ENCODE measurements around the gene TMEM9B. TPM values are rescaled to one million over a fixed set of nuclear protein-coding genes. Genes with fewer than 3 reads are reported as not detected.

The TMEM9B gene
- total RNA-seq, 2 experiments from 2014 or later = 22.9 to 30.1 TPM

DNA sequence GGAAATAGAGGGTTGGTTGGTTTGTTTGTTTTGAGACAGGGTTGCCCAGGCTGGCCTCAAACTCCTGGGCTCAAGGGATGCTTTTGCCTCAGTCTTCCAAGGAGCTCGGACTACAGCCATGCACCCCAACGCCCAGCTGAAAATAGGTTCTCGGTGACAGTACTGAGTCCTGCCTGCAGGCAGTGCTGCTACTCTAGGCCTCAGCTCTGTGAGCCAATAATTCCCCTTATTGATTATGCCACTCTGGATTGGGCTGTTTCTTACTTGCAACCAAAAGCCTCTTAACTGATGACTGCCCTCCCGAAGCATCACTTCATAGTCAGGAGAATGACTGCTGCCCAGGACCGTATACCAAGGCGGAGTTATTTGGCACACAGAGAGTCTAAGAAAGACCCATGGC is 30.3 kb downstream of the TMEM9B start:
- CTCF ChIA-PET = no interaction called here
- DNase-seq = no peak
- H3K36me3 Mint-ChIP-seq = no peaks in the 10 kb centered on the region
- no peak overlapping the region for H3K4me3 Mint-ChIP-seq
- no peaks in the 10 kb centered on the region for H3K9me3 Mint-ChIP-seq (ENCODE audit: low read depth)
- H3K27ac Mint-ChIP-seq = no peak overlapping the region
- peaks cover 7% of the 10 kb centered on the region for H3K4me1 Mint-ChIP-seq
- ATAC-seq = no peak
- H3K27me3 Mint-ChIP-seq = no peaks in the 10 kb centered on the region

DNA sequence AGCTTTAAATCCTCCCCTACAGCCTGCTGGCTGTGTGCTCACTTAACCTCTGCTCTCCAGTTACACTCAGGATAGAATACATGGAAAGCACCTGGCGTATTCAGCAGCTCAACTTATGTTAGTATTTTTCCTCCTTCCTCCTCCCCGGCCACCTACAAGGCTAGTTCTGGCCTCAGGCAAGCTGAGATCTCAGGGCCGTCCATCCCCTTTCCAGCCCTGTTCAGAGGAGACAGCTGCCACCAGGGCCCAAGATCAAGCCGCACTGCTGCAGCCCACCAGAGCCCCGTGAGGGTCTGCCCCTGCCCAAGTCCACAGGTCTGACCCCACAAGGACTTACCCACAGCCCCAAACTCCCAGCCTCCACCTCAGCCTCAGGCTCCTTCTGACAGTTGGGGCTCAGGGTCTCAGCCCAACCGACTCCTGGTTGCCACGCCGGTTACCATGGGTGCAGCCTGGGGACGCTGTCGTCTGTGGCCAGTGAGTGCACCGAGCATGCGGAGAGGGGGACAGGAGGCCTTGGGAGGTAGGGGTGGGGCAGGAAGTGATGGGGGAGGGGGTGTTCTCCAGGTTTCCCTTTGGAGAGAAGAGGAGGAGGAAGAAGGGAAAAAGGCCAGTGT is 31.6 kb downstream of the TMEM9B start, which contains the start of gene C11orf16:
Gene C11orf16 (minus strand): TSS at position 384 of the 617 bp plus-strand sequence. CDS start 639 bp downstream, outside the sequence.
- DNase-seq (no peak), ATAC-seq (no peak)
- no peaks in the 10 kb centered on the region for H3K9me3 Mint-ChIP-seq (ENCODE audit: low read depth)
- H3K27me3 Mint-ChIP-seq = no peaks in the 10 kb centered on the region
- H3K4me1 Mint-ChIP-seq = peaks cover 6% of the 10 kb centered on the region
- CTCF ChIA-PET = interaction anchor here (1.3 kb wide), 1 partner anchor 18 kb away, joined by 4 read pairs; no protein-coding TSS in a partner anchor
- H3K27ac Mint-ChIP-seq = no peak within 1 kb of the TSS
- no peaks in the 10 kb centered on the region for H3K36me3 Mint-ChIP-seq
- no peak within 1 kb of the TSS for H3K4me3 Mint-ChIP-seq

DNA sequence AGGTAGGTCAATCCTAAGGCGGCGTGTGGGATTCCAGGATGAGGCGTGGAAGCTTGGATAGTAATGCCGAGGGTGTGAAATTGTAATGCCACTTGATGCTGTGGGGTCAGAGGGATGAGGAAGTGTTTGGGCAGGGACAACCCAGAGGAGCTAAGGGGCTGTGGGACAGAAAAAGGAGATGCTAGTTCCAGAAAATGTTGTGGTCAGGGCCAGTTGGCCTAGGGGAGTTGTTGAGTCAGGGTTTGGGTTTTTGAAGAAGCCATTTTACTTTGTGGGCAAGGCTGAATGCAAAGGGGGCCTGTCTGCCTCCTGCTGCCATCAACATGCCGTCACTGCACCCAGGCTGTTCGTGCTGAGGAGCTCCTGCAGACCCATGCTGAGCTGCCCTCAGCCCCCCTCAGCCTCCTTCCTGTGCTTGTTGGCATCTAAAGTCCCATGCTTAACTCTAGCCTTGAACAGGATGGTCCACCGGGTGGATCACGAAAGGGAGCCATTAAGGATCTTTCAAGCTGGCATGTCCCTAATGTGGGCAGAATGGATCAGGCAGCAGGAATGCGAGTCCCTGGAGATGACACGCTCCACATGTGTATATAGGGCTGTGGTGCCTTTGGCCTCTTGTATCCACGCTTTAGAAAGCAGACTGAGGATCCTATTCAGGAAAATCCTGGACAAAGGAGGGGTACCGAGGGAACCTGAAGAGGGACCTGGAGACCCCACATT is 33.6 kb downstream of the TMEM9B start:
- no peak for ATAC-seq
- no peaks in the 10 kb centered on the region for H3K4me1 Mint-ChIP-seq
- no peaks in the 10 kb centered on the region for H3K36me3 Mint-ChIP-seq
- DNase-seq = no peak
- no peak overlapping the region for H3K4me3 Mint-ChIP-seq
- H3K27me3 Mint-ChIP-seq = no peaks in the 10 kb centered on the region
- no peaks in the 10 kb centered on the region for H3K9me3 Mint-ChIP-seq (ENCODE audit: low read depth)
- CTCF ChIA-PET = interaction anchor here (1.4 to 2.0 kb wide), 2 partner anchors 12 to 29 kb away, joined by 3 to 4 read pairs; no protein-coding TSS in a partner anchor
- H3K27ac Mint-ChIP-seq = no peak overlapping the region

DNA sequence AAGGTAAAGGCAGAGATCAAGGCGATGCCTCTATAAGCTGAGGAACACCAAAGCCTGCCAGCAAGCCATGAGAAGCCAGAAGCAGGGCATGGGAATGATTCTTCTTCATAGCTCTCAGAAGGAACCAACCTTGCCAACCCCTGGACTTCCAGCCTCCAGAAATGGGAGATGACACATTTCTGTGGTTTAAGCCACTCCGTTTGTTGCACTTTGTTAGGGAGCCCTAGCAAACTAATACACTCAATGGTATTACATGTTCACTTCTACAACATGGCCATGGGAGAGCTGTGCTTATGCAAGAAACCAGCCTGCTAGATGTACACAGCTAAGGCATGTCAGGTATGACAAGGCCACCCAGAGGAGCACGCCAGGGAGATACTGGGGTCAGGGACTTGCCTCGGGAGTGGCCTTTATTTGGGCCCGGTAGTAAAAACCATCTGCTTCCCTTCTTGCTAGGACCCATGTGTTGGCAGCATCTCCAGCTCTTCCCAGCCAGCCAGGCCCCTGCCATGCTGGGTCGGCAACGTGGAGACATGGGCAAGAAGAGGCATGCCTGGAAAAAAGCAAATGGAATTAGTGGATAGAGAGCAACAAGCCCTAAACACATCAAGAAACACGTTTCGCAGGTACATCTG is 35.1 kb downstream of the TMEM9B start:
- Mint-ChIP-seq H3K9me3 (ENCODE audit: low read depth) (no peaks in the 10 kb centered on the region), H3K4me3 (no peak overlapping the region), H3K27me3 (no peaks in the 10 kb centered on the region), H3K4me1 (no peaks in the 10 kb centered on the region), H3K27ac (no peak overlapping the region), H3K36me3 (no peaks in the 10 kb centered on the region)
- CTCF ChIA-PET = interaction anchor here (2.0 kb wide), 1 partner anchor 30 kb away, joined by 4 read pairs; no protein-coding TSS in a partner anchor
- no peak for ATAC-seq
- DNase-seq = no peak

DNA sequence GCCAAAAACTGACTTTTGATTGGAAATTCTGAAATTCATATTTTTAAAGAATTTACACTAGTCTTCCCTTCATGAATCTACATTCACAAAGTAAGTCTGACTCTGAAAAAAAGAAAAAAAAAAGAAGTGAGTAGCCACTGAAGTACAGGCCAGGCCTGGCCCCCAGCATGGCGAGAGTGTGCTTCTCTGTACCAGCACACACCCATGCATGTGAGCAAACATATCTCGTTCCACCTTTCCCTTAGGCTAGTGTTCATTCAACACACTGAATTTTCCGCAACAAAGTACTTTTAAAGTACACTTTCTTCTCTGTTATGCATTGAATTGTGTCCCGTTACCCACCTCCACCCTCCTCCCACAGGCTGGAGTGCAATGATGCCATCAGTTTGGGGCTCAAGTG is 36.0 kb downstream of the TMEM9B start:
- CTCF ChIA-PET = interaction anchor here (1.0 kb wide), 1 partner anchor 14 kb away, joined by 3 read pairs; no protein-coding TSS in a partner anchor
- H3K27me3 Mint-ChIP-seq = no peaks in the 10 kb centered on the region
- no peak overlapping the region for H3K4me3 Mint-ChIP-seq
- ATAC-seq (no peak), DNase-seq (no peak)
- no peaks in the 10 kb centered on the region for H3K4me1 Mint-ChIP-seq
- H3K9me3 Mint-ChIP-seq (ENCODE audit: low read depth) = no peaks in the 10 kb centered on the region
- no peaks in the 10 kb centered on the region for H3K36me3 Mint-ChIP-seq
- H3K27ac Mint-ChIP-seq = no peak overlapping the region

DNA sequence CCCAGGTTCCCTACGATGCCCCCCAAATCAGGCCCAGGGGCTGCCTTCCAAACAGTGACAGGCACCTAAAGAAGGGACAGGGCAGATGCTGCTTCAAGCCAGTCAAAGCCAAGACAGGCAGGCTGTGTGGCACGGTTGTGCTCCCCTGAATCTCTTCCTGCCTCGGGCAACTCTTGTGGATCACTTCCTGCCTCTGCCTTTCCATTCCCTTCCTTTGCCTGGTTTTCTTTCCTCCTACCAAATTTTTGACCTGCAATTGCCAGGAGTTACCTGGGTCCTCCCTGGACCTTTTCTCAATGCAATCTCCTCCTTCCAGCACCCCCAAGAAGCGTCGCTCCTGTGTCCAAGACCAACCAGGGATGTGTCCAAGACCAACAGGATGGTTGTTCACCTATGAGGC is 37.0 kb downstream of the TMEM9B start:
- Mint-ChIP-seq H3K27ac (no peak overlapping the region), H3K9me3 (ENCODE audit: low read depth) (no peaks in the 10 kb centered on the region), H3K27me3 (no peaks in the 10 kb centered on the region), H3K4me1 (no peaks in the 10 kb centered on the region), H3K36me3 (no peaks in the 10 kb centered on the region), H3K4me3 (no peak overlapping the region)
- no peak for ATAC-seq
- CTCF ChIA-PET = interaction anchor here (1.0 kb wide), 1 partner anchor 13 kb away, joined by 3 read pairs; no protein-coding TSS in a partner anchor
- DNase-seq = no peak

DNA sequence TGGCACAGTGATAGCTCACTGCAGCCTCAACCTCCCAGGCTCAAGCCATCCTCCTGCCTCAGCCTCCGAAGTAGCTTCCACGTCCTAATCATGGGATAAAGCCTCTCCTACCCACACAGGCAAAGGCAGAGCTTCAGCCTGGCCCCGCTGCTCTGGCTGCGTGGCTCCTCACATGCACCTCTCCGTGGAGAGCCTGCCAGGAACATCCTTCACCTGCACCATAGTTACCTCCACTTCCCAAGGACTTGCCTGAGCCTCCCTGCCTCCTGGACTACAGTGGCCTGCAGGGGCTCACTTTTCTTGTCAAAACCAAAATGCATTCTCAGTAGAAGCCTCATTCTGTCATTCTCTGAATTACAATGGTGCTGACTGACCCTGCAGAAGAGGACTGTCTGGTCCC is 38.0 kb downstream of the TMEM9B start:
- Mint-ChIP-seq H3K9me3 (ENCODE audit: low read depth) (no peaks in the 10 kb centered on the region), H3K36me3 (peaks cover 2% of the 10 kb centered on the region), H3K4me1 (no peaks in the 10 kb centered on the region), H3K27ac (no peak overlapping the region), H3K27me3 (no peaks in the 10 kb centered on the region), H3K4me3 (no peak overlapping the region)
- ATAC-seq (no peak), DNase-seq (no peak)
- CTCF ChIA-PET = interaction anchor here (0.9 to 1.4 kb wide), 2 partner anchors 20 to 33 kb away, joined by 3 to 5 read pairs; no protein-coding TSS in a partner anchor

DNA sequence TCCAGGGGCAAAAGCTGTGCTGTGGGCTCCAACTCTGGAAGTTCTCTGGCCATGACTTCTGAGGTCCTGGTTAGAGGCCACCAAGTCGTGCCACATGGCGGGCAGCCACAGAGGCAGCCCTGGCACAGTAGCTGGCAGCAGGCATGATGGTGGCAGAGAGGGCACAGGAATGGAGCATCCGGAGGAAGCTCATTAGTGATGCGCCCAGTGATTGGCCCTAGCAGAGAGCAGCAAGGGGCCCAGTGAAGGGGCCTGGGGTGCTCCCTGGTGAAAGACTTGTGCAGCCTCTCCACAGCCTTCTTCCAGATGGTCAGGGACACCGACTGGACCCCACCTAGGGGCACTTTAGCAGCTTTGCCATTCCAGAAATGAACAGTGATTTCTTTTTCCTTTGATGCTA is 38.5 kb downstream of the TMEM9B start:
- no peaks in the 10 kb centered on the region for H3K27me3 Mint-ChIP-seq
- no peak overlapping the region for H3K4me3 Mint-ChIP-seq
- H3K9me3 Mint-ChIP-seq (ENCODE audit: low read depth) = no peaks in the 10 kb centered on the region
- CTCF ChIA-PET = interaction anchor here (0.9 to 1.4 kb wide), 2 partner anchors 20 to 34 kb away, joined by 3 to 5 read pairs; no protein-coding TSS in a partner anchor
- H3K4me1 Mint-ChIP-seq = no peaks in the 10 kb centered on the region
- H3K27ac Mint-ChIP-seq = no peak overlapping the region
- DNase-seq = no peak
- no peak for ATAC-seq
- H3K36me3 Mint-ChIP-seq = peaks cover 2% of the 10 kb centered on the region

DNA sequence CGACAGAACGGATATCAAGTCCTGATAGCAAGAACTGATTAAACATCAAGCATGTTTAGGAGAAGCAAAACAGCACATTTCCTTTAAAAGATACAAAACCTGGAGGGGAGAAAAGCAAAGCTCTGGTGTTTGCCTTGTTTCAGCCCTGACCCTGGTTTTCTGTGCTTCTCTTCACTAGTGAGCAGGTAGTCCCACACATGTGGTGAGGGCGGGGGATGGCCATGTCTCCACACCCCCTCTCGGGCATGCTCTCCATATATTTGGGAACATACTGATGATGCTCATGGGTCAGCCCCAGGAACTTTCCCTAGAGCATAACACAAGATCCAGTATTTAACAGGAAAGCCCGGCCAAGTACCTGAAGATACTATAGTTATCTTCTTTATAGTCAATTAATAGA is 41.6 kb downstream of the TMEM9B start:
- CTCF ChIA-PET = interaction anchor here (1.6 kb wide), 1 partner anchor 26 kb away, joined by 4 read pairs; no protein-coding TSS in a partner anchor
- Mint-ChIP-seq H3K27ac (no peak overlapping the region), H3K4me1 (no peaks in the 10 kb centered on the region), H3K27me3 (no peaks in the 10 kb centered on the region), H3K4me3 (no peak overlapping the region), H3K9me3 (ENCODE audit: low read depth) (no peaks in the 10 kb centered on the region), H3K36me3 (peaks cover 2% of the 10 kb centered on the region)
- ATAC-seq = no peak
- no peak for DNase-seq

DNA sequence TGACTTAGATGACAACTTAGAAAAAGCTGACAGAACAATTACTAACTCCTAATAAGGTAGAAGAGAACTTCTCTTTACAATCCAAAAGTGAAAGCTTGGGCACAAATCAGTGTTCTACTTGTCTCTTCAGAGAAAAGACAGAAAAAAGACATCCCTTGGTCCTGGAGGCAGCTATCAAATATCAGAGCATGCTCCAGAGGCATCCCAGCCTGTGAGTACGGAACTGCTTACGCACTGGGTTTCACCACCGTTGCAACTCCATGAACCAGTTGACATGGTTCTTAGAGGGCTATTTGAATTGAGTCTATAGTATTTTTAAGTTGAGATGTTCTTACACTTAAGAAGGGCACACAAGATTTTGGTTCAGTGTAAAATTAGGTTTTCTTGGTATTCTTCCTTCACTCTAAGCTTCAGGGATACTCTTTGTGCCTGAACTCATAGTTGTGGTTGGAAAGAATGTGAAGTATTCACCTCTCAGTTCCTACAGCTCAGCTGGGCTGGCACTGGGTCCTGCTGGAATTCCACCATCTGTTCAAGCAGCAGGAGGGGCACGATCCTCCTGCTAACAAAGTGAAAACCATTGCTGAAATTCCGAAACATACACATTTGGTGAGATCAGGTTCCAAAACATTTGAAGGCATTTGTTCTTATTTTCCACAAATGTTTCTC is 47.0 kb downstream of the TMEM9B start:
- H3K27ac Mint-ChIP-seq = no peak overlapping the region
- no peaks in the 10 kb centered on the region for H3K9me3 Mint-ChIP-seq (ENCODE audit: low read depth)
- DNase-seq = no peak
- H3K4me3 Mint-ChIP-seq = no peak overlapping the region
- ATAC-seq = no peak
- H3K36me3 Mint-ChIP-seq = peaks cover 9% of the 10 kb centered on the region
- CTCF ChIA-PET = interaction anchor here (0.6 to 7.9 kb wide), 3 partner anchors 41 to 221 kb away, joined by 3 to 107 read pairs (median 3); partner anchors contain the start of gene TMEM9B
- no peaks in the 10 kb centered on the region for H3K27me3 Mint-ChIP-seq
- H3K4me1 Mint-ChIP-seq = peaks cover 32% of the 10 kb centered on the region

DNA sequence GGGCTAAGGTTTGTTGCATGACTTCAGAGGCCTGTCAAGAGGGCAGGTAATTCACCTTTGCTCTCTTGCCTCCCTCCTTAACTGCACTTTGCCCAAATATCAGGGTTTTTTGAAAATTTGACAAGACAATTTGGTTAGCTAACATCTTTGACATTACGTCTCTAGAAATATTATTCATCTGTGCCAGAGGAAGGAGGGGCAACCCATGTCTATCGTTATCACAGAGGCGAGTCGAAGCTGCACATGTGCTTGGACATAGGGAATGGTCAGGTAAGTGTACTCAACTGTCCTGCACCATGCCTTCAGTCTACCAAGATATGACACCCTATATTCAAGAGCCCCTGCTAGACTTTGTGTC is 49.6 kb downstream of the TMEM9B start:
- peak overlapping the region; percentile 80 for H3K27ac Mint-ChIP-seq
- DNase-seq (no peak), ATAC-seq (no peak)
- no peaks in the 10 kb centered on the region for H3K9me3 Mint-ChIP-seq (ENCODE audit: low read depth)
- no peaks in the 10 kb centered on the region for H3K27me3 Mint-ChIP-seq
- peaks cover 43% of the 10 kb centered on the region for H3K4me1 Mint-ChIP-seq
- CTCF ChIA-PET = interaction anchor here (0.6 to 7.9 kb wide), 15 partner anchors 13 to 380 kb away, joined by 3 to 107 read pairs (median 4); partner anchors contain the start of genes C11orf16 and TMEM9B
- peaks cover 7% of the 10 kb centered on the region for H3K36me3 Mint-ChIP-seq
- H3K4me3 Mint-ChIP-seq = peak overlapping the region; percentile 60

DNA sequence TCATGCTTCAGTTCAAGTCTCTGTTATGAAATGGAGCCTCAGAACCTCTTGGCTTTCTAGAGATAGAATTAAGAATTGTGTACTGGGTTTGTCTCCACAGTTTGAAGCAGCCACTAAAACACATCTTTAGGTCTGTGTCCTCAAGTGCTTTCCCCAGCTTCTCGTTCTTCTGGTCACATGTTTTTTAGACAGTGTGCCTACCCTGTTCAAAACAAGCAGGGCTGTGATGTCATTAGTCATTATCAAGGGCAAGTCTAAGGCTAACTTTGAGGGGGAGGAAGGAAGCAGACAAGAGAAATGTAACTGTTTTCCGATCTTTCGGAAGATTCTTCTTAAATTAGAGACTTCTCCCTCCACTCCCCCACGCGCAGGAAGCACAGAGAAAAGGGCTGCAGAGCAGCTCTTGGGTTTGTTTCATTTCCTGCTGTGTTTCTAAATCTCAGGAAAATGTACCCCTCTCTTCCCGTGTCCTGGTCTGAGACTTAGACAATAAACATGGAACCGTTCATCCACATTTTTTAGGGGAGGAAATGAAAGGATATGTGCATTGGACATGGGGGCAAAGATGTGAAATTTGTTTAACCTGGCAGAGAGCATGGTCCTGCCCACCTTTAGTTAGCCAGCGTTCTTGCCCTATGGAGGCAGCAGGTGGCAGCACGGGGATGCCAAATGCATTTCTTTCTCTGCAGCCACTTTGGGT is 50.1 kb downstream of the TMEM9B start:
- Mint-ChIP-seq H3K9me3 (ENCODE audit: low read depth) (no peaks in the 10 kb centered on the region), H3K4me3 (peak overlapping the region; percentile 60), H3K36me3 (peaks cover 7% of the 10 kb centered on the region), H3K27ac (peak overlapping the region; percentile 80), H3K27me3 (peaks cover under 1% of the 10 kb centered on the region), H3K4me1 (peaks cover 46% of the 10 kb centered on the region)
- peak; percentile 72 for DNase-seq
- peak; percentile 34 for ATAC-seq
- CTCF ChIA-PET = interaction anchor here (0.6 to 7.9 kb wide), 12 partner anchors 12 to 224 kb away, joined by 3 to 107 read pairs (median 3); partner anchors contain the start of gene TMEM9B
